ENCODE data around the gene DLGAP4. TPM values are rescaled to one million over a fixed set of nuclear protein-coding genes. Genes with fewer than 3 reads are reported as not detected.

DLGAP4 gene
- polyA plus RNA-seq, 1 of the 3 experiments (the other 2 are of a cell fraction), result 31.2 TPM

DNA sequence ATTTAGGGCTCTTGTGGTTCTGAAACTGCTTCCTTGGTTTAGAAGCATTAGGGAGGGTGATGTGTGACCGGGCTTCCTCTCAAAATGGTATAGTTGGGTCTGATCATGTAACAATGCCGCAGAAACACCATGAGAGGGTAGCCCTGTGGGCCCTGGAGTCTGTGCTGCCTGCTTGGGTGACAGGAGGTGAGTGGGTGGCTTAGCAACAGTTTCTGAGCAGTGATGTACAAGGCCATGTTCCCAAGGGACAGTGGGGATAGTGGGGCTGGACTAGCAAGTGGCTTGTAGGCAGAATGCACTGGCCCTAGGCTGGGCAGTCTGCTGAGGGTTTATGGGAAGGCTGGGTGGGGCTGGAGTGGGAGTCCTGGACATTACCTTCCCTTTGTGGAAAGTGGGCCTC, 128.2 kb downstream of the DLGAP4 start:
- no peak overlapping the region for H3K4me3 ChIP-seq (ENCODE audit: low read depth in 2 of 2, low read length in 1 of 2)
- no peaks in the 10 kb centered on the region for H3K9me3 ChIP-seq
- H3K4me1 ChIP-seq (ENCODE audit: control insufficient read depth in 1 of 2, insufficient read depth in 2 of 2, low read depth in 1 of 2, low read length in 1 of 2), result peaks cover 0 to 4% of the 10 kb centered on the region in 2 experiments; a peak in 1 of 4 replicates
- H3K79me2 ChIP-seq (ENCODE audit: insufficient read depth), result no peaks in the 10 kb centered on the region
- no peak overlapping the region for H3K9ac ChIP-seq
- no peak overlapping the region for H3K4me2 ChIP-seq
- TF ChIP-seq, protein P1, sequence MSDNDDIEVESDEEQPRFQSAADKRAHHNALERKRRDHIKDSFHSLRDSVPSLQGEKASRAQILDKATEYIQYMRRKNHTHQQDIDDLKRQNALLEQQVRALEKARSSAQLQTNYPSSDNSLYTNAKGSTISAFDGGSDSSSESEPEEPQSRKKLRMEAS (IDR thresholded peaks at IDR 0.05; ENCODE audit: low read depth), result no peak
- TF ChIP-seq RFX5 (IDR thresholded peaks at IDR 0.05; ENCODE audit: low read length) (no peak), RAD21 (IDR thresholded peaks at IDR 0.05; ENCODE audit: low read length) (no peak), RXRA (IDR thresholded peaks at IDR 0.05; ENCODE audit: borderline replicate concordance, low read depth) (no peak), FOSL2 (IDR thresholded peaks at IDR 0.05; ENCODE audit: borderline replicate concordance, low read depth) (no peak), NRF1 (IDR thresholded peaks at IDR 0.05; ENCODE audit: low read depth, low read length) (no peak), JUND (IDR thresholded peaks at IDR 0.05) (no peak), ELF1 (IDR thresholded peaks at IDR 0.05) (no peak), YY1 (IDR thresholded peaks at IDR 0.05; ENCODE audit: low read depth) (no peak), MEF2A (IDR thresholded peaks at IDR 0.05; ENCODE audit: borderline replicate concordance, low read depth) (no peak), SIN3A (IDR thresholded peaks at IDR 0.05; ENCODE audit: borderline replicate concordance, low read depth, low read length) (no peak), SMC3 (IDR thresholded peaks at IDR 0.05; ENCODE audit: low read depth, low read length) (no peak)
- TF ChIP-seq, protein P2, sequence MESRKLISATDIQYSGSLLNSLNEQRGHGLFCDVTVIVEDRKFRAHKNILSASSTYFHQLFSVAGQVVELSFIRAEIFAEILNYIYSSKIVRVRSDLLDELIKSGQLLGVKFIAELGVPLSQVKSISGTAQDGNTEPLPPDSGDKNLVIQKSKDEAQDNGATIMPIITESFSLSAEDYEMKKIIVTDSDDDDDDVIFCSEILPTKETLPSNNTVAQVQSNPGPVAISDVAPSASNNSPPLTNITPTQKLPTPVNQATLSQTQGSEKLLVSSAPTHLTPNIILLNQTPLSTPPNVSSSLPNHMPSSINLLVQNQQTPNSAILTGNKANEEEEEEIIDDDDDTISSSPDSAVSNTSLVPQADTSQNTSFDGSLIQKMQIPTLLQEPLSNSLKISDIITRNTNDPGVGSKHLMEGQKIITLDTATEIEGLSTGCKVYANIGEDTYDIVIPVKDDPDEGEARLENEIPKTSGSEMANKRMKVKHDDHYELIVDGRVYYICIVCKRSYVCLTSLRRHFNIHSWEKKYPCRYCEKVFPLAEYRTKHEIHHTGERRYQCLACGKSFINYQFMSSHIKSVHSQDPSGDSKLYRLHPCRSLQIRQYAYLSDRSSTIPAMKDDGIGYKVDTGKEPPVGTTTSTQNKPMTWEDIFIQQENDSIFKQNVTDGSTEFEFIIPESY (IDR thresholded peaks at IDR 0.05; ENCODE audit: borderline replicate concordance, low read depth), result no peak
- TF ChIP-seq, protein P3, sequence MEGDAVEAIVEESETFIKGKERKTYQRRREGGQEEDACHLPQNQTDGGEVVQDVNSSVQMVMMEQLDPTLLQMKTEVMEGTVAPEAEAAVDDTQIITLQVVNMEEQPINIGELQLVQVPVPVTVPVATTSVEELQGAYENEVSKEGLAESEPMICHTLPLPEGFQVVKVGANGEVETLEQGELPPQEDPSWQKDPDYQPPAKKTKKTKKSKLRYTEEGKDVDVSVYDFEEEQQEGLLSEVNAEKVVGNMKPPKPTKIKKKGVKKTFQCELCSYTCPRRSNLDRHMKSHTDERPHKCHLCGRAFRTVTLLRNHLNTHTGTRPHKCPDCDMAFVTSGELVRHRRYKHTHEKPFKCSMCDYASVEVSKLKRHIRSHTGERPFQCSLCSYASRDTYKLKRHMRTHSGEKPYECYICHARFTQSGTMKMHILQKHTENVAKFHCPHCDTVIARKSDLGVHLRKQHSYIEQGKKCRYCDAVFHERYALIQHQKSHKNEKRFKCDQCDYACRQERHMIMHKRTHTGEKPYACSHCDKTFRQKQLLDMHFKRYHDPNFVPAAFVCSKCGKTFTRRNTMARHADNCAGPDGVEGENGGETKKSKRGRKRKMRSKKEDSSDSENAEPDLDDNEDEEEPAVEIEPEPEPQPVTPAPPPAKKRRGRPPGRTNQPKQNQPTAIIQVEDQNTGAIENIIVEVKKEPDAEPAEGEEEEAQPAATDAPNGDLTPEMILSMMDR (IDR thresholded peaks at IDR 0.05), result no peak
- TF ChIP-seq, protein P4, sequence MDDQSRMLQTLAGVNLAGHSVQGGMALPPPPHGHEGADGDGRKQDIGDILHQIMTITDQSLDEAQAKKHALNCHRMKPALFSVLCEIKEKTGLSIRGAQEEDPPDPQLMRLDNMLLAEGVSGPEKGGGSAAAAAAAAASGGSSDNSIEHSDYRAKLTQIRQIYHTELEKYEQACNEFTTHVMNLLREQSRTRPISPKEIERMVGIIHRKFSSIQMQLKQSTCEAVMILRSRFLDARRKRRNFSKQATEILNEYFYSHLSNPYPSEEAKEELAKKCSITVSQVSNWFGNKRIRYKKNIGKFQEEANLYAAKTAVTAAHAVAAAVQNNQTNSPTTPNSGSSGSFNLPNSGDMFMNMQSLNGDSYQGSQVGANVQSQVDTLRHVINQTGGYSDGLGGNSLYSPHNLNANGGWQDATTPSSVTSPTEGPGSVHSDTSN (IDR thresholded peaks at IDR 0.05), result no peak
- TF ChIP-seq, protein P5, sequence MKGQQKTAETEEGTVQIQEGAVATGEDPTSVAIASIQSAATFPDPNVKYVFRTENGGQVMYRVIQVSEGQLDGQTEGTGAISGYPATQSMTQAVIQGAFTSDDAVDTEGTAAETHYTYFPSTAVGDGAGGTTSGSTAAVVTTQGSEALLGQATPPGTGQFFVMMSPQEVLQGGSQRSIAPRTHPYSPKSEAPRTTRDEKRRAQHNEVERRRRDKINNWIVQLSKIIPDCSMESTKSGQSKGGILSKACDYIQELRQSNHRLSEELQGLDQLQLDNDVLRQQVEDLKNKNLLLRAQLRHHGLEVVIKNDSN (IDR thresholded peaks at IDR 0.05; ENCODE audit: borderline replicate concordance, low read depth), result no peak
- whole genome bisulfite sequencing (ENCODE audit: low lambda C conversion rate), result 49% methylated on average over 2 of the region's 2 CpGs
- ChIA-PET CTCF (no interaction called here), POLR2A (no interaction called here)
- H3K36me3 ChIP-seq (replicated peaks in 1 of 2; ENCODE audit: control insufficient read depth in 1 of 2, insufficient read depth in 2 of 2, low read length in 1 of 2), result no peaks in the 10 kb centered on the region
- no peak overlapping the region for H3K27ac ChIP-seq (ENCODE audit: low read depth in 2 of 2, low read length in 1 of 2)
- H3K9me2 ChIP-seq, result no peaks in the 10 kb centered on the region
- H2AFZ ChIP-seq (ENCODE audit: low read depth), result no peak overlapping the region
- H3F3A ChIP-seq (replicated peaks; ENCODE audit: insufficient read depth), result no peaks in the 10 kb centered on the region
- no peaks in the 10 kb centered on the region for H3K27me3 ChIP-seq (ENCODE audit: insufficient read depth)
- H4K20me1 ChIP-seq (ENCODE audit: insufficient read depth), result no peaks in the 10 kb centered on the region
- no peak for DNase-seq

Data from SK-N-SH (cell line).